Naive thymus-derived CD4-positive, alpha-beta T cell (primary cell): ENCODE data around the gene PERP. TPM values are rescaled to one million over a fixed set of nuclear protein-coding genes. Genes with fewer than 3 reads are reported as not detected.

Experiments
- ATAC-seq: fragments of 150-1000 bp; cut with Tn5 transposase; 2 replicates; pipeline ENCODE4 v1.10.0; 2021; ENCODE audit warnings: mild to moderate bottlenecking, moderate library complexity
- CTCF ChIA-PET: fragments of 350-600 bp; sonication (Branson Sonifier 250); formaldehyde crosslinking; loops from one replicate; lab custom pipeline; 2021; ENCODE audit warnings: antibody characterized with exemption; lab: Charles Lee
- POLR2A ChIA-PET: fragments of 350-600 bp; sonication (Branson Sonifier 250); formaldehyde crosslinking; loops from one replicate; lab custom pipeline; 2021; ENCODE audit warnings: antibody characterized with exemption, inconsistent platforms; lab: Charles Lee
- DNase-seq, 9 donors: peaks; one replicate each; pipeline versions ENCODE4 v3.0.0 to v3.0.0-alpha.2; 2020 to 2022; ENCODE audit warnings: mixed read lengths in 1 of 9
- H3K27ac ChIP-seq: one replicate; pipeline ENCODE4 v1.7.0; 2013; ENCODE audit warnings: mild to moderate bottlenecking, low read depth, low read length, moderate library complexity
- H3K27me3 ChIP-seq, 2 donors: one replicate each; pipeline ENCODE4 v1.7.0; 2013; ENCODE audit warnings: low read length in 2 of 2, mild to moderate bottlenecking in 2 of 2, moderate library complexity in 2 of 2; ENCODE audit not compliant: control insufficient read depth in 2 of 2, insufficient read depth in 2 of 2
- H3K36me3 ChIP-seq, 3 experiments: 1 replicate in 2 of 3; 2 replicates in 1 of 3; pipeline ENCODE4 v1.7.0; 2013; ENCODE audit warnings: low read length in 3 of 3, mild to moderate bottlenecking in 3 of 3, moderate library complexity in 1 of 3; ENCODE audit not compliant: insufficient read depth in 3 of 3, control insufficient read depth in 2 of 3
- H3K4me1 ChIP-seq, 2 donors: one replicate each; pipeline ENCODE4 v1.7.0; 2013; ENCODE audit warnings: low read length in 2 of 2, mild to moderate bottlenecking in 2 of 2, moderate library complexity in 1 of 2; ENCODE audit not compliant: control insufficient read depth in 2 of 2, insufficient read depth in 2 of 2
- H3K4me3 ChIP-seq: 2 replicates; pipeline ENCODE4 v1.7.0; 2013; ENCODE audit warnings: mild to moderate bottlenecking, low read length
- H3K9me3 ChIP-seq, 3 experiments: 1 replicate in 2 of 3; 2 replicates in 1 of 3; pipeline ENCODE4 v1.7.0; 2013; ENCODE audit warnings: low read length in 3 of 3; ENCODE audit not compliant: control insufficient read depth in 2 of 3
- H3K27ac Mint-ChIP-seq, 9 donors: one replicate each; pipeline ENCODE4 v1.8.0; 2020 to 2022; ENCODE audit warnings: mixed read lengths in 9 of 9, mild to moderate bottlenecking in 8 of 9, moderate library complexity in 5 of 9, inconsistent platforms in 2 of 9
- H3K27me3 Mint-ChIP-seq, 5 donors: one replicate each; pipeline ENCODE4 v1.8.0; 2021 to 2022; ENCODE audit warnings: mixed read lengths in 5 of 5, mild to moderate bottlenecking in 1 of 5
- H3K36me3 Mint-ChIP-seq, 5 donors: one replicate each; pipeline ENCODE4 v1.8.0; 2020 to 2022; ENCODE audit warnings: mixed read lengths in 5 of 5, mild to moderate bottlenecking in 3 of 5, inconsistent platforms in 1 of 5
- H3K4me1 Mint-ChIP-seq, 7 donors: one replicate each; pipeline ENCODE4 v1.8.0; 2020 to 2022; ENCODE audit warnings: mixed read lengths in 7 of 7, mild to moderate bottlenecking in 3 of 7, inconsistent platforms in 1 of 7
- H3K4me3 Mint-ChIP-seq, 10 donors: one replicate each; pipeline ENCODE4 v1.8.0; 2020 to 2022; ENCODE audit warnings: mild to moderate bottlenecking in 10 of 10, mixed read lengths in 10 of 10, moderate library complexity in 6 of 10, inconsistent platforms in 2 of 10
- H3K9me3 Mint-ChIP-seq, 11 donors: one replicate each; pipeline ENCODE4 v1.8.0; 2020 to 2022; ENCODE audit warnings: mixed read lengths in 11 of 11, mild to moderate bottlenecking in 4 of 11, inconsistent platforms in 1 of 11, moderate library complexity in 1 of 11
- intact Hi-C, 2 donors: fragments of 100-400 bp; cut with micrococcal nuclease; formaldehyde crosslinking; loops; one replicate each; pipeline ENCODE4 v1.15.1; 2023
- polyA plus RNA-seq, 2 donors: library from polyadenylated mRNA; unstranded; fragments of 300-500 nt; fragmentation: Illumina TruSeq; gene quantifications; one replicate each; pipeline ENCODE4 v1.2.3, GENCODE V29; 2021
- total RNA-seq, 6 experiments: library from RNA in 5 of 6; stranded (reverse) in 5 of 6; gene quantifications; 1 replicate in 5 of 6; 2 replicates in 1 of 6; pipeline ENCODE4 v1.2.3 and lab custom pipeline; 2021 to 2026

The PERP gene
- total and polyA plus RNA-seq, 7 experiments from 2014 or later = 0.11 to 5.9 (median 0.46) TPM

DNA sequence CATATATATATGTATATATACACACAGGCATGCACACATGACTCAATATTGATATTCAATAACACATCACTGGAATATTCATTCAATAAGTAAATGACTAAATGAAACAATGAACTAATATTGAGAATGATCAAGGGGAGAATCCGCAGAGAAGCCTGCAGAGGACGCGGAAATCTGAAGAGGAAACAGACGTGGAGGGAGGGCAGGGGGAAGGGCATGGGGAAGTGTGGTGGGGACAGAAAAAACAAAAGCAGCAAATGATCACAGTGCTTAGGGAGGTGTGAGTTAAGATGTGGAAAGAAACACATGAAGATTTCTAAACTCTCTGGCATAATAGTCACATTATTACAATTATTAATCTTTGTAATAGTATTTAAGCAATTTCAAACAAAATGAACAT, 14.5 kb downstream of the PERP start:
- ChIA-PET CTCF (no interaction called here), POLR2A (no interaction called here)
- H3K36me3 Mint-ChIP-seq = peaks cover under 1 to 10% (median 4%) of the 10 kb centered on the region in 5 donors
- Histone ChIP-seq H3K4me1 (no peaks in the 10 kb centered on the region), H3K4me3 (no peak overlapping the region), H3K9me3 (no peaks in the 10 kb centered on the region), H3K27ac (no peak overlapping the region), H3K27me3 (no peaks in the 10 kb centered on the region), H3K36me3 (no peaks in the 10 kb centered on the region)
- H3K4me1 Mint-ChIP-seq = peaks cover 0 to 1% (median 0%) of the 10 kb centered on the region in 7 donors
- H3K27ac Mint-ChIP-seq = no peak overlapping the region
- peaks cover 12 to 44% (median 20%) of the 10 kb centered on the region in 5 donors for H3K27me3 Mint-ChIP-seq
- H3K9me3 Mint-ChIP-seq = peaks cover 0 to 2% (median 0%) of the 10 kb centered on the region in 11 donors
- ATAC-seq (no peak), DNase-seq (no peak)
- no peak overlapping the region for H3K4me3 Mint-ChIP-seq
- intact Hi-C loops = no loop called here

DNA sequence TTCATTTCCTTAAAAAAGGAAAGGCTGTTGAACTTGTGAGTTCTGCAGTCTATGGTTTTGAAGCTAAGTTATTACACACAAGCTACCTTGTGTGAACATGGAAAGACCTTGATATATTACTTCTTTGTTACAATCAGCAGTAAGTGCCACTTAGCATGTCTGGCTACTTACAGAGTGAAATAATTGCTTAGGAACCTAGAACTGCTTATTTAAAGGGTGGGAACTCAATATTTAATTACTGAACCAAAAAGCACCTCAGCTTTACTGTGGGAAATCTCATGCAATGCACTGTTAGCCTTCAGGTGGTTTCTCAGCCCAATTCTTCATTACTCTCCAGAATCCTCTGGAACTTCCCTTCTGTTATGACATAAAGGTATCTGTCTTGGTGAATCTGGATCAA, 17.9 kb downstream of the PERP start:
- no peak overlapping the region for H3K27ac ChIP-seq
- Mint-ChIP-seq H3K4me1 (peaks cover 0 to 1% (median 0%) of the 10 kb centered on the region in 7 donors), H3K4me3 (no peak overlapping the region), H3K27me3 (peaks cover 4 to 39% (median 26%) of the 10 kb centered on the region in 5 donors), H3K9me3 (no peaks in the 10 kb centered on the region), H3K36me3 (peaks cover 0 to 4% (median 0%) of the 10 kb centered on the region in 5 donors), H3K27ac (no peak overlapping the region)
- H3K4me3 ChIP-seq = no peak overlapping the region
- H3K4me1 ChIP-seq = no peaks in the 10 kb centered on the region
- intact Hi-C loops = no loop called here
- H3K27me3 ChIP-seq = no peaks in the 10 kb centered on the region
- DNase-seq (no peak), ATAC-seq (no peak)
- ChIA-PET POLR2A (no interaction called here), CTCF (no interaction called here)
- no peaks in the 10 kb centered on the region for H3K36me3 ChIP-seq
- no peaks in the 10 kb centered on the region for H3K9me3 ChIP-seq

DNA sequence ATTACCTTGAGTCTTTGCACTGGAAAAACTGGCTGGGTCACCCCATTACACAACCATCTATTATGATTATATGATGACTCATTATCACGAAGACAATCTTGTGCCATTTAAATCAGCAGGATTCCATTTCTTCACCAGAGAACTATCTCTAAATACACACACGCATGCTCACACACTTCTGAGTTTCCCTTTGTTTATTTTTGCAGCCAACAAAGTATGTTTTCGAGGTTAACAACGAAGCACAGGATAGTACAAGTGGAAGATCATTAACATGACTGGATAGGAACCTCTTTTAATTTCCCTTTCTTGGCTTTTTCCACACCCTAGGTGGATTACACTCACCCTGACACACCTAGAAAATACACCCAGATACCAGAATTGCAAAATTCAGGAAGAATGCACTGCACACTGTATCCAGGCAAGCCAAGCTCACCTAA, 18.9 kb downstream of the PERP start:
- Mint-ChIP-seq H3K36me3 (no peaks in the 10 kb centered on the region), H3K9me3 (no peaks in the 10 kb centered on the region), H3K27ac (no peak overlapping the region), H3K27me3 (peaks cover 4 to 43% (median 26%) of the 10 kb centered on the region in 5 donors), H3K4me1 (peaks cover 0 to 1% (median 0%) of the 10 kb centered on the region in 7 donors), H3K4me3 (no peak overlapping the region)
- DNase-seq = no peak
- H3K36me3 ChIP-seq = no peaks in the 10 kb centered on the region
- intact Hi-C loops = no loop called here
- H3K4me1 ChIP-seq = no peaks in the 10 kb centered on the region
- POLR2A ChIA-PET = no interaction called here
- no peak overlapping the region for H3K27ac ChIP-seq
- no peaks in the 10 kb centered on the region for H3K27me3 ChIP-seq
- CTCF ChIA-PET = no interaction called here
- H3K4me3 ChIP-seq = no peak overlapping the region
- no peak for ATAC-seq
- no peaks in the 10 kb centered on the region for H3K9me3 ChIP-seq

DNA sequence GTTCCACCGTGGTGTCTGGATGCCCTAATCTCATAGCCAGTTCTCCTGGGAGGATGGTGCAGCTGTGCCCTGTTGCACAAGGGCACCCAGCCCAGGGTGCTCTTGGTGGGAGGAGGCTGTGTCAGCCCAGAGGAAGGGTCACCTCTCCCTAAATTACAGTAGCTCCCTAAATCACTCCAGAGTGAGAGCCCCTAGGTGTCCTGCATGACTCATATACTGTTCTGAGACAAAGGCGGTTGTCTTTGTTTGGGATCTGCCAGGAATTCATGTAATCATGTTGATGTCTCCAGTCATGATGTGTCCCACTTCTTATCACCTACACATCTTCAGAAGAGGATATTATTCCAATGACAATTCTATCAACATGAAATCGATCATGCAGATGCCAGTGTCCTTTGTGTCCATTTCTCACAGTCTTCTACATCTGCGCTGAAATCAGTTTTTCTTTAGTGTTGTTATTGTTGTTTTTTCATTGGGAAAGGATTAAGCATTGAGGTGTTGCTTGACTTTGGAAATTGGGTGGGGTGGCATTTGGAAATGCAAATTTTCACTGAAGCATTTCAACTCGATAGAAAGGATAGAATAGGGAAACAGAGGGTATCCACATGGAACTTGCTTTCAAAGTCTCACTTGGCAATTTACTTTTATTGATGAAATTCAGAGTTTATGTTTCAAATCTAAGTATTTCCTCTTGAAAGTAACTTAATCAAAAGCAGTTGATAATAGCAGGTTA, 19.5 kb downstream of the PERP start:
- Histone ChIP-seq H3K36me3 (no peaks in the 10 kb centered on the region), H3K4me1 (no peaks in the 10 kb centered on the region), H3K9me3 (no peaks in the 10 kb centered on the region), H3K27me3 (no peaks in the 10 kb centered on the region), H3K27ac (no peak overlapping the region), H3K4me3 (no peak overlapping the region)
- H3K27me3 Mint-ChIP-seq = peaks cover 4 to 43% (median 29%) of the 10 kb centered on the region in 5 donors
- no peak overlapping the region for H3K4me3 Mint-ChIP-seq
- H3K36me3 Mint-ChIP-seq = no peaks in the 10 kb centered on the region
- POLR2A ChIA-PET = no interaction called here
- CTCF ChIA-PET = no interaction called here
- no peaks in the 10 kb centered on the region for H3K9me3 Mint-ChIP-seq
- H3K4me1 Mint-ChIP-seq = peaks cover 0 to 1% (median 0%) of the 10 kb centered on the region in 7 donors
- ATAC-seq = no peak
- no peak overlapping the region for H3K27ac Mint-ChIP-seq
- intact Hi-C loops = no loop called here
- no peak for DNase-seq

DNA sequence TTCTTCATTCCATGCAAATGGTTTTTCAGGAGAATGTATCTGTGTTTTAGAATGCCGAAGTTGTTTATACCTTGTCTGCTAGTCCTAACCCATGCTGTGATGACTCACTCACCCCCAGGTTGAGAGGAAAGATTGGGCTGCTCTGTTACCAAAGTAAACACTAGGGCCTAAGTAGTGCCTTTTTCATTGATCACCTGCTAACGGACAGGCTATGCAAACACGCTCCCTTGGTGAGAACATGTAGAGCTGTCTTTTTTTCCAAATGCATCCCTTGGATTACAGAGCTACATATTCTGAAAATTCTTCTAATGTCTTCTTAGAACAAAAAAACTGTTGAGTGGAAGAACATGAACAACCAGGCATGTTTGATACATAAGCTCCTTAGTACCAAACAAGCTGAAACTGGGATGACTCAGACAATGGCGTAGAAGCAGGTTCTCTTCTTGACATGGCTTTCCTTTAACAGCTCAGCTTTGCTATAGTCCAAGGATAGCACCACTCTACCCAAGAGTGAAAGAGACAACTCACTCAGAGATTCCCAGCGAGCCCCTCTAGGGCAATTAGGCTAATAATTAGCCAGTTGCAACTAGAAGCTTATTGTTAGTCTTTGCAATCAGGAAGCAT, 20.5 kb downstream of the PERP start:
- no peaks in the 10 kb centered on the region for H3K9me3 ChIP-seq
- H3K36me3 ChIP-seq = no peaks in the 10 kb centered on the region
- Mint-ChIP-seq H3K9me3 (no peaks in the 10 kb centered on the region), H3K4me3 (no peak overlapping the region), H3K27me3 (peaks cover 6 to 45% (median 34%) of the 10 kb centered on the region in 5 donors), H3K27ac (no peak overlapping the region), H3K36me3 (no peaks in the 10 kb centered on the region), H3K4me1 (no peaks in the 10 kb centered on the region)
- DNase-seq (no peak), ATAC-seq (no peak)
- H3K4me1 ChIP-seq = no peaks in the 10 kb centered on the region
- ChIA-PET POLR2A (no interaction called here), CTCF (interaction anchor here (0.6 kb wide), 1 partner anchor 9 kb away, joined by 3 read pairs; no protein-coding TSS in a partner anchor)
- no peaks in the 10 kb centered on the region for H3K27me3 ChIP-seq
- H3K27ac ChIP-seq = no peak overlapping the region
- no peak overlapping the region for H3K4me3 ChIP-seq
- intact Hi-C loops = no loop called here

DNA sequence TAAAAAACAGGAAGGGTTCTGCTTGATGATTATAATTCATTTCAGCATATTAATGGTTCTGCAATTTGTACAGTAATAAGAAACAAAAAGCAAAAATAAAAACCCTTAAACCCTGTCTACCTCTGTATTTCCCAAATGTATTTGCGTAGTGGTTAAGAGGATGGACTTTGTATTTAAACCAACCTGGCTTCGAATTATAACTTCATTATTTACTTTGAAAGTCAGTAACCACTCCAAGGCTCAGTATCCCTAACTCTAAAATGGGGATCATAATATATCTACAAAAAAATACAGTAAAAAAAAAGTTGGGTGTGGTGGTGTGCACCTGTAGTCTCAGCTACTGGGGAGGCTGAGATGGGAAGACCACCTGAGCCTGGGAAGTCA, 21.4 kb downstream of the PERP start:
- Mint-ChIP-seq H3K27ac (no peak overlapping the region), H3K4me3 (no peak overlapping the region), H3K9me3 (no peaks in the 10 kb centered on the region), H3K36me3 (no peaks in the 10 kb centered on the region), H3K4me1 (no peaks in the 10 kb centered on the region), H3K27me3 (peaks cover 4 to 46% (median 35%) of the 10 kb centered on the region in 5 donors)
- intact Hi-C loops = no loop called here
- CTCF ChIA-PET = no interaction called here
- Histone ChIP-seq H3K27me3 (no peaks in the 10 kb centered on the region), H3K4me1 (no peaks in the 10 kb centered on the region), H3K36me3 (no peaks in the 10 kb centered on the region), H3K4me3 (no peak overlapping the region), H3K9me3 (no peaks in the 10 kb centered on the region), H3K27ac (no peak overlapping the region)
- POLR2A ChIA-PET = no interaction called here
- no peak for DNase-seq
- no peak for ATAC-seq
